Suppressor macrophage (primary cell): ENCODE measurements around the gene DOK7.
A peak's percentile ranks its signal among the peaks of the same experiment; 100 is the strongest.
"Not testable (repeated sequence)": the region's sequence is repeated elsewhere in the genome, so short reads cannot be mapped to it uniquely, and the experiment has no call there.

Source experiments
- DNase-seq, 4 experiments: peaks; one replicate each; pipeline ENCODE4 v3.0.0-alpha.2; 2020 to 2022

Gene DOK7

GRCh38 chr4:3522651-3523050, 59.5 kb downstream of the DOK7 start:
- no peak for DNase-seq

DNA sequence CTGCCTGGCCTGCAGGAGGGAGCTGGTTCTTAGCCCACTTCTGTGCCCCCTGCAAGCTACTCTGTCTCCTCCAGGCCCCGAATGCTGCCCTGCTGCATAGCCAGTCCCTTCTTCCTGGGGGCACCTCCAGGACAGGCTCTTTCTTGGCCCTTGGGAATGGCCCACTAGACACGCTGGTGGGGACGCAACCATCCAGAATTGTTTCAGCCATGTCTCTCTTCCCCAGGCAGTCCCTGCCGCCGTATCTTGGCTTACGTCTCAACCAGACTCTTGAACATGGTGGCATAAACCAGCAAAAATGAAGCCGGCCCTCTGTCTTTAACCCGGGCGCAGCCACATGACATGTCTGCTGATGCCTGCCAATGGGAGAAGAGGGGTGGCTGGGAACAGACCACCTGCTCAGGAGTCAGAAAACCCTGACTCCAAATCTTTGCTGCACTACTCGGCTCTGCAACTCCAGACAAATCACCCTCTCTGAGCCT, 60.1 kb downstream of the DOK7 start:
- DNase-seq = no peak

- DNase-seq = no peak
These were observed 60.6 kb downstream of the DOK7 start for GRCh38 chr4:3523628-3524221.

DNA sequence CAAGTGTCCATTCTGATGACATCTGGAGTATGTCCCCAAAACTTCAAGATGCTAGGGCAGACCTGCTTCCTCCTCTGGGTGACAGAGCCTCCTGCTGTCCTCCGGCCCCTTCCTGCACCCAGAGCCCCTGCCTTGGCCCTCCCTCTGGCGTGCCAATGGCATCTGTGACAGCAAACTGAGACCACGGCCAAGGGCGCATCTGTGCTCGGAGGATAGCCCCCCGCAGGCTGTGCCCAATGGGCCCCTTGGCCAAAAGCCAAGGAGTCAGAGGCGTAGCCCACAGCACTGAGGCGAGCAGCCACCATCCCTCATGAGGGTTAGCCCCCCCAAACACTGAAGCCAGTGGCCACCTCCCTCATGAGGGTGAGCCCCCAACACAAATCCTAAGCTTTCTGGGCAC, 61.2 kb downstream of the DOK7 start:
- no peak for DNase-seq

DNA sequence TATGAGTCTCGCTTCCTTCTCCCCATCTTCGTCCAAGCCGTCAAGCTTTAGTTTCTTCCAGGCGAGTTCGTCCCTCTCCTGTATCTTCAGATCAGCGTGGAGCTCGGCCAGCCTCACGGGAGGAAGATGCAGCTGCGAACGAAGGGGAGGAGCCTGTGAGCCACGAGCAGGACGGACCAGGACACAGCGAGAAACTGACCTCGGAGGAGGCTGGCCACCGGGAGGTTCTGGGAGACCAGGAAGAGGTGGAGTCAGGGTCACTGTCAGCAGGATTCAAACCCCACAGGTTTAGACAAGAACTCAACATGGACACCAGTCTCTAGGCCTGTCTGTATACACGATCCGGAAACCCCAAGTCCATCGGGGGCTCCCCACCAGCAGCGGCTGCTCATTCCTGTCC, 61.8 kb downstream of the DOK7 start:
- no peak for DNase-seq

DNA sequence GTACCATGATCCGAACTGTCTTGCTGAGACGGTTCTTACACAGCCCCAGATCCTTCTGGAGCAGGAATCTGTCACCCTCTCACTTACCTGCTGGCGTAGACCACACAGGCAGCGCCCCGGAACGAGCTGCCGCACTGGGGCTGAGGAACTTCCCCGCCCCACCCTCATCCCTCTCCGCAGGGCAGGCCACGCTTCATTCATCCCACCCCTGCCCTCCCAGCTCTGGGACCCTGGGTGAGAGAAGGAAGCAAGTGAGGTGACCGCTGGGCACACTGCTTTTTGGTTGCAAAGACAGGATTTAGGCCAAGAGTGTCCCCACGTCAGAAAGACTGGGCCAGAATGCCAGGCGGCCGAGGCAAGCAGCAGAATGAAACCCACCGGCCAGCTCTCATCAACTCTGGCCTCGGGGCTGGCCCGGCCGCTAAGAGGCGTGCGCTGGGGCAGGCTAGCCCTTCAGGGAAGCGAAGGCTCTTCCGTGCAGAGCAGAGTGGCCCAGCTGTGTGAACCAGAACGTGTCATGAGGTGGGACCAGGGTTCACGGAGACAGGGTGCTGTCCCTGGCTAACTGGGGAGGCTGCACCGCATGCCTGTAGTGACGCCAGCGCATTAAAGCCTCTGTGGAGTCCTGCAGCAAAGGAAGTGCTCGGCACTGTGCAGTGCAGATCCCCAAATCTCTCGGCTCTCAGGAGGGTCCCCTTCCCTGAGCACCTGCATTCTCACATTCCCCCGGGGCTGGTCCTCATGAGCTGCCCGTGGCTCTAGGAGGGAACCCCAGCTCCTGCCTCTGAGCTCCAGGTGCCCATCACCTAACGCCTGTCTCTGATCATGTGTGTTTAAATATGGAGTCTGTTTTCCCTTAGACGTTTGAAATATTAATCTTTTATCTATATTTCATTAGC, 62.7 kb downstream of the DOK7 start:
- no peak for DNase-seq

DNA sequence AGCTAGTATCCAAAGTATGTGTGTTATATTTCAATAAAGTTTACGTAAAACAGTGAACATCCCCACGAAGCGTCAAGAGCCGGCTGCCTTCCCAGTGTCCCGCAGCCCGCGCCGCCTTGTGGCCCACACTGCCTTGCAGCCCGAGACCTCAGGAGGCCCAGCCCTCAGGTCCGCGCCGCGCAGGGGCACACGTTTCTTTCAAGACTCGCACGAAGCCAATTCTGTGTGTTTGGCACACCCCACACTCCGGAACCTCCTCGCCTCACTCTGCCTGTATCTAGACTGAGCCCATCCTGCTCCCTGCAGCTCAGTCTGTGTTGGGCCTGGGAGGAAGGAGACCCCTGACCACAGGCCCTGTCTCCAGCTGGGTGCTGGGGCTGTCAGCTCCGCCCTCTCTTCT, 63.4 kb downstream of the DOK7 start:
- DNase-seq = no peak

DNA sequence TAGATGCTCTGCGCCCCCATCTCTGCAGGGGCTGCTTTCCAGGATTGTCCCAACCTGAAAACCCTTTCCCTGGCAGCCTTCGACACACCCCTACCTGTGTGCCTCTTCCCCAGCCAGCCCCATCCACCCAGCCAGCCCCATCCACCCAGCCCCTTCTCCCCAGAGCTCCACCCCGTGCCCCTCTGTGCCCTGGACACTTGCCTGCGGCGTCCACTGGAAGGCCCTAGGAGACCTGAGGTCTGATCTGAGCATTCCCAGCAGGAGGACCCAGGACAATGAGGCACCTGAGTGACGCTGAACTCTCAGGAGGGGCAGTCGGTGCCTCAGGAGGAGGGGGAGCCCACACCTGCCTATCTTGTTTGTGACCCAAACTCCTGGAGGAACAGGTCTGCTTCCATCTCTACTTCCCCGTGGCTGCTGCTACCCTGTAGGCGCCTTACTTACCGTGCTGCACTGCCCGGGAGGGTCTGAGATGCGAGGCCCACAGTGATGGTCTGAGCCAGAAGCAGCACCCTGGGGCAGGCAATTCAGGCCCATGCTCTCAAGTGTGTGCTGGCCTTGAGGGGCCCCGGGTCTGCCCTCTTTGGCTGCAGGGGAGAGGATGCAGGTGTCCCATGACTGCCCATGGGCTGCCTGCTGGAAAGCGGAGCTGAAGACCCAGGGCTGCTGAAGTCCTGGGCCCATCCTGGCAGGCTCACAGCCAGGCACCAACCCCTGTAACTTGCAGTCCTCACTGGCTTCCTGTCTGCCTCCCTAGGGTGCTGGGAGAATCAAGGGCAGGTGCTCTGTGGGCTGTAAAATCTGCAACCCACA, 64.2 kb downstream of the DOK7 start:
- DNase-seq = no peak

- DNase-seq = no peak
These were observed 65.1 kb downstream of the DOK7 start for GRCh38 chr4:3527914-3528876.

GRCh38 chr4:3529363-3529762, 66.3 kb downstream of the DOK7 start:
- DNase-seq = peak; percentile 84 to 92 (median 92)

DNA sequence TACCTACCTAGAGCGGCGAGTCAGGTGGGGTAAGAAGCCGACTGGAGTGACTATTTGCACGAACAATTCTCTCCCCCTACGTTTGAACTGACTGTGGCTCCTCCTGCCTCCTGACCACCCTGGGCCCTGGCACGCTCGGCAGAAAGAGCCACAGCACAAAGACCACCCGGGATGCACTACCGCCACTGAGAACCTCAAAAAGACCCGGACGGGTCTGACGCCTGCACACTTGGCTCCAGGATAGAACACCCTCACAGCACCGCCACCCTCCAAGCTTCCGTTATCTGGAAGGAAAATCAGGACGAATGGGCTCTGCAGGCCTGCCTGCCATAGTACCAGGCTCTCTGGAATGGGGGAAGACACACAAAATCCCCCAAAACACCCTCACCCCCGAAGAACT, 66.9 kb downstream of the DOK7 start:
- DNase-seq = peak in 1 of 4 experiments; percentile 0

DNA sequence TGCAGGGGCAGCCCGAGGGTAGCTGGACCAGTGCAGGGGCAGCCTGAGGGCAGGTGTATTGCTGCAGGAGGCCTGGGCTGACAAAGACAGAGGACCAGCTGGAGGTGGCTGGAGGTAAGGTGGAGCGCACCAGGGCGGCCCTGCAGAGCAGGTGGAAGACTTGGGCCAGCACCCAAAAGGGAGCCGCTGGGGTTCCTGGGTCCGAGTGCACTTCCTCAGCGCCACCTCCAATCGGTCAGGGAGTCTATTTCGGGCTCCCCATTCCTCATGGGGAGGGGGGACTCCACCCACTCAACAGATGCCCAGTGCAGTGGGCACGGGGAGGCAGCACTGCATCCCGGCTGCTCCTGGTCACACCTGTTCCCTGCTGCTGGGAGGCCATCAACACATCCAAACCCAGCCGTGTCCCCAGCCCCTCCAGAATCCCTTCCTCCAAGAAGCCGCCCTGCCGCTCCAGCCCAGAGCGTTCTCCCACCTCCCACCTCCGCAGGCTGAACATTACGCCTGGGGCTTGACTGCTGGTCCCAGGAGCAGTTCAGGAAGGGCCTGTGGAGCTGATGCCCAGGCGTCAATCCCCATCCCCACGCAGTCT, 67.7 kb downstream of the DOK7 start:
- DNase-seq = peak in 2 of 4 experiments; percentile 0 to 21

DNA sequence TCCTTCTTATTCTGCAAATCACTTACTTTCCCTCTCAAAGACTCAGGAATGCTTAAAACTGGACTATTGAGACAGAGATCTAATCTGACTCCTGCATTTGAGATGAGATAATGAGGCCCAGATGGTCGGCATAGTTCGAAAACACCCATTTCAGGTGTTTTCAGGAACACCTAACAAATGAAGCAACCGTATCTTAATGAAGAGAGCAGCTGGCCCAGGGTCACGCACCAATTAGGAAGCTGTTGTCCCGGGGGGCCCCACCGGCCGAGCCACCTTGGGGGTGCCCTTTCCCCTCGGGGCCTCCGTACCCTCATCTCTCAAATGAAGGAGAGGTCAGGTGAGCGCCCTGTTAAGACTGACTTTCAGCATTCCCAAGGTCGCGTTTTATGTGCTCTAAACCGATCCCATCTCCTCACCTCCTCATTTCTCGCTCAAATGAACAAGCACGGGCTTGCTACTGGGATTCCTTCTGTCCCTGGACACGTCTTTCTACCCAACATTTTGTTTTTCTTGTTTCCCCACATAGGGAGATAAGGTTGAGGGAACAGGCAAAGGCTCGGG, 68.3 kb downstream of the DOK7 start:
- DNase-seq = peak in 1 of 4 experiments; percentile 6

- peak; percentile 90 to 97 (median 94) for DNase-seq
These were observed 69.0 kb downstream of the DOK7 start, which contains the start of gene LRPAP1 for GRCh38 chr4:3531879-3532750. Gene LRPAP1 (minus strand): TSS chr4:3532422. CDS start chr4:3532412, 10 bp downstream.

GRCh38 chr4:3532751-3533422, 69.8 kb downstream of the DOK7 start:
- DNase-seq = no peak

- DNase-seq = no peak
These were observed 70.3 kb downstream of the DOK7 start for GRCh38 chr4:3533423-3533820.

DNA sequence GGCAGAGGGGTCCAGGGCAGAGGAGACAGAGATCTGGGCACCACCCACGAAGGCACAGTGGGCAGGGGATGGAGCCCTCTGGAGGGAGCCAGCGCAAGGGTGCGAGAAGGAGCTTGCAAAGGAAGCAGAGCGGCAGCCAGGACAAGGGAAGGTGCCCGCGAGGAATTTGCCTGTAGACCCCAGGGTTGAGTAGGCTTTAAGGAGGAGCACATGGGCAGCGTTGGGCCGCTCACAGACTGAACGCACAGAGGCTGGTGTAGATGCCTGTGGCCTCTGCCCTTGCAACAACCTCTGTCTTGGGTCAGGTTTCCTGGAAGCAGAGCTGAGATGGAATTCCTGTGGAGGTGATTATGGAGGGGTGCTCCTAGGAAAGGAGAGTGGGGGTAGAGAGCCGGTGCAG, 72.7 kb downstream of the DOK7 start:
- not testable (repeated sequence) for DNase-seq

DNA sequence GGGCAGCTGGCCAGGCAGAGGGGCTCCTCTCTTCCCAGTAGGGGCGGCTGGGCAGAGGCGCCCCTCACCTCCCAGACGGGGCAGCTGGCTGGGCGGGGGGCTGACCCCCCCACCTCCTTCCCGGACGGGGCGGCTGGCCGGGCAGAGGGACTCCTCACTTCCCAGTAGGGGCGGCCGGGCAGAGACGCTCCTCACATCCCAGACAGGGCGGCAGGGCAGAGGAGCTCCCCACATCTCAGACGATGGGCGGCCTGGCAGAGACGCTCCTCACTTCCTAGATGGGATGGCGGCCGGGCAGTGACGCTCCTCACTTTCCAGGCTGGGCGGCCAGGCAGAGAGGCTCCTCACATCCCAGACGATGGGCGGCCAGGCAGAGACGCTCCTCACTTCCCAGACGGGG, 75.8 kb downstream of the DOK7 start:
- not testable (repeated sequence) for DNase-seq

- not testable (repeated sequence) for DNase-seq
These were observed 80.3 kb downstream of the DOK7 start for GRCh38 chr4:3543415-3543814.
